Measurements from ENCODE around the gene ZCCHC10. TPM values are rescaled to one million over a fixed set of nuclear protein-coding genes. Genes with fewer than 3 reads are reported as not detected.

Gene ZCCHC10
- total RNA-seq, 1 donor from 2014 or later: 19.8 TPM

- DNase-seq (ENCODE audit: low read depth): no peak
- Histone ChIP-seq H3K36me3 (ENCODE audit: control insufficient read depth, insufficient read depth, low read length) (no peaks in the 10 kb centered on the region), H3K4me3 (ENCODE audit: low read depth, low read length) (no peak overlapping the region), H3K27me3 (ENCODE audit: control insufficient read depth, insufficient read depth, low read length) (no peaks in the 10 kb centered on the region)
- TF ChIP-seq, protein P1, sequence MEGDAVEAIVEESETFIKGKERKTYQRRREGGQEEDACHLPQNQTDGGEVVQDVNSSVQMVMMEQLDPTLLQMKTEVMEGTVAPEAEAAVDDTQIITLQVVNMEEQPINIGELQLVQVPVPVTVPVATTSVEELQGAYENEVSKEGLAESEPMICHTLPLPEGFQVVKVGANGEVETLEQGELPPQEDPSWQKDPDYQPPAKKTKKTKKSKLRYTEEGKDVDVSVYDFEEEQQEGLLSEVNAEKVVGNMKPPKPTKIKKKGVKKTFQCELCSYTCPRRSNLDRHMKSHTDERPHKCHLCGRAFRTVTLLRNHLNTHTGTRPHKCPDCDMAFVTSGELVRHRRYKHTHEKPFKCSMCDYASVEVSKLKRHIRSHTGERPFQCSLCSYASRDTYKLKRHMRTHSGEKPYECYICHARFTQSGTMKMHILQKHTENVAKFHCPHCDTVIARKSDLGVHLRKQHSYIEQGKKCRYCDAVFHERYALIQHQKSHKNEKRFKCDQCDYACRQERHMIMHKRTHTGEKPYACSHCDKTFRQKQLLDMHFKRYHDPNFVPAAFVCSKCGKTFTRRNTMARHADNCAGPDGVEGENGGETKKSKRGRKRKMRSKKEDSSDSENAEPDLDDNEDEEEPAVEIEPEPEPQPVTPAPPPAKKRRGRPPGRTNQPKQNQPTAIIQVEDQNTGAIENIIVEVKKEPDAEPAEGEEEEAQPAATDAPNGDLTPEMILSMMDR (IDR thresholded peaks at IDR 0.05; ENCODE audit: insufficient read depth, low read length, poor library complexity, severe bottlenecking): no peak
These were observed 74.5 kb downstream of the ZCCHC10 start for GRCh38 chr5:132951897-132952296.

GRCh38 chr5:132949136-132949535 lies 77.2 kb downstream of the ZCCHC10 start:
- Histone ChIP-seq H3K36me3 (ENCODE audit: control insufficient read depth, insufficient read depth, low read length) (no peaks in the 10 kb centered on the region), H3K4me3 (ENCODE audit: low read depth, low read length) (no peak overlapping the region), H3K27me3 (ENCODE audit: control insufficient read depth, insufficient read depth, low read length) (no peaks in the 10 kb centered on the region)
- TF ChIP-seq, protein P1 (IDR thresholded peaks at IDR 0.05; ENCODE audit: insufficient read depth, low read length, poor library complexity, severe bottlenecking): no peak
- DNase-seq (ENCODE audit: low read depth): no peak

DNA sequence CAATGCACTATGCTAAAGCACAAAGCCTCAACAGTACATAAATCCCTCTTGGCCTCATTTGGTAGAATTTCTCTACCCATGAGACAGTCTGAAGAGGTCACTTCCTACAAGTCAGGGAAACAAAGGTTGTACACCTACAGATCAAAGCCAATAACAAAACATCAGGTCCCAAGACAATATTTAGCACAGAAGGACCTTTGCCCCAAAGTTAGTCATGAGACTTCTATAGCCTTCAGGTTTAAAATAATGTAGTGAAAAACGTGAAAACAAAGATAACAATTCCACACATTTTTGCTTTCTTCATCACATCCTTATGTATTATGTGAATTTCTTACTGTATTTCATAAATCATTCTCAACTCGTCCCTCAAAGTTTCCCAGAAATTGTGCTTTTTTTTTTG lies 78.7 kb downstream of the ZCCHC10 start:
- Histone ChIP-seq H3K4me3 (ENCODE audit: low read depth, low read length) (no peak overlapping the region), H3K36me3 (ENCODE audit: control insufficient read depth, insufficient read depth, low read length) (peaks cover 1% of the 10 kb centered on the region), H3K27me3 (ENCODE audit: control insufficient read depth, insufficient read depth, low read length) (no peaks in the 10 kb centered on the region)
- DNase-seq (ENCODE audit: low read depth): no peak
- TF ChIP-seq, protein P1 (IDR thresholded peaks at IDR 0.05; ENCODE audit: insufficient read depth, low read length, poor library complexity, severe bottlenecking): no peak

Other genes with a start within 250 kb of the ZCCHC10 start
- 68.6 and 88.7 TPM in 2 replicates for gene SEPTIN8, start 249.3 kb downstream of the ZCCHC10 start, total RNA-seq
- 0.21 and 0.89 TPM in 2 replicates for gene SOWAHA, start 213.2 kb downstream of the ZCCHC10 start, total RNA-seq
- 6.7 and 9.8 TPM in 2 replicates for gene SHROOM1, start 195.9 kb downstream of the ZCCHC10 start, total RNA-seq
- 0.88 and 0.89 TPM in 2 replicates for gene GDF9, start 160.1 kb downstream of the ZCCHC10 start, total RNA-seq
- gene UQCRQ, start 159.9 kb downstream of the ZCCHC10 start, total RNA-seq: 154 and 197 TPM in 2 replicates
- gene LEAP2, start 152.9 kb downstream of the ZCCHC10 start, total RNA-seq: 0.25 and 0.34 TPM in 2 replicates
- gene AFF4, start 62.9 kb downstream of the ZCCHC10 start, total RNA-seq: 69.0 and 76.7 TPM in 2 replicates
- gene HSPA4, start 25.5 kb upstream of the ZCCHC10 start, total RNA-seq: 79.6 and 95.9 TPM in 2 replicates